Activated CD8-positive, alpha-beta memory T cell treated with anti-CD3 and anti-CD28 coated beads, Interleukin-2, amount 50 U/mL, for 24 hours (primary cell): Measurements from ENCODE around the gene ANKRD29.
"Not testable (repeated sequence)": the region's sequence is repeated elsewhere in the genome, so short reads cannot be mapped to it uniquely, and the experiment has no call there.

ENCODE experiments used
- DNase-seq: peaks from one replicate; pipeline ENCODE4 v3.0.0-alpha.2; 2020; ENCODE audit errors: extremely low read depth

ANKRD29 gene

DNA sequence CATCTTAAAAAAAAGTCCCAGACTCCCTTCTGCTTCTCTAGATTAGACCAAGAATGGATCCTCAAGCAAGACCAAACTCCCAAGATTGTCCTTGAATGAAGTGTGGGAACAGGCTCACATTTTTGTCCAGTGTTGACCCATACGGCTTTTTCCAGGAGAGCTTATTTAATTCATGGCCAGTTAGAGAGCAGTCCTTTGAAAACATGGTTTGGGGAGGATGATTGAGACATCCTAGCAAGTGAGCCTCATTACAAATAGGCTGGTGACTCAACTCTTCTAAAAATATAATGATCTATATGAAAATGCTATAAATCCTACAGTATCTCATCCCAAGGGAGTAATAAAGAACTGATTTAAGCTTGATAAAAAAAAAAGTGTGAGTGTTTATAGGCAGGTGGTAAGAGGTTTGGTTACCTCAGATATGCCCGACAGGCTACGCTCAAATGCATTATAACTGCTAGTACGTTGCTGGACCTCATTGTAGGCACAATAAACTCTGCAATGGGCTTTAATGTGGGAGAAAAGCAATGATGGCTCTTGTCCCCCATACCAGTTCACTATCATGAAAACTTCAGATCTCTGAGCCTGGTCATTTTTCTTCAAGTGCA lies 17.0 kb downstream of the ANKRD29 start:
- no peak for DNase-seq

DNA sequence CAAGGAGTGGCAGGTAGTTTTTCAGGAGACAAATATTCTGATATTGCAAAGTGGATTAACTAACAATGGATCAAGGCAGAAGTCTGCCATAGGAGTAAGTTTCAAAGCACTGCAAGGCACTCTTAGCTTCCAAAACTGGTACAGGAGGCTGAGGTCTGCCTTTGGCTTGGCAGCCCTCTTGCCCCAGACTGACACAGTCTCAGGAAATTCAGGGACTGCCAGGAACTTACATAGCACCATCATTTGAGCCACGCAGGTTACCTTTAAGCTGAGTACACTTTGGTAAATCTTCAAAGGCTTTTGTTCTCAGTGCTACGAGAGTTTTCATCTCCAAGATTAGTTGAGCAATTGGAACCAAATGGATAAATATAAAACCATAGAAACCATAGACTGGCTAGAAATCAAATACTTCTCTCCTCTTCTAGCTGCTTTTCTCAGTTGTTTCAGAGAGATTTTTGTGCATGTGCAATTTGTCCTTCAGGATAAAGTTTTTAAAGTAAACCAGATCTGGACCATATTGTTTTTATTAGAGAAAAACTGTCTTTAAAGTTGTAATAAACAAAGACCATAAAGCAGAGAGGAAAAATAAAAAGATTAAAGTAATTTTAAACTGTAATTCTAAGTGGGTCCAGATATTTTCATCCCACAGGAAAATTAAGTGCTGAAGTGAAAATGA lies 18.8 kb downstream of the ANKRD29 start:
- DNase-seq = no peak

DNA sequence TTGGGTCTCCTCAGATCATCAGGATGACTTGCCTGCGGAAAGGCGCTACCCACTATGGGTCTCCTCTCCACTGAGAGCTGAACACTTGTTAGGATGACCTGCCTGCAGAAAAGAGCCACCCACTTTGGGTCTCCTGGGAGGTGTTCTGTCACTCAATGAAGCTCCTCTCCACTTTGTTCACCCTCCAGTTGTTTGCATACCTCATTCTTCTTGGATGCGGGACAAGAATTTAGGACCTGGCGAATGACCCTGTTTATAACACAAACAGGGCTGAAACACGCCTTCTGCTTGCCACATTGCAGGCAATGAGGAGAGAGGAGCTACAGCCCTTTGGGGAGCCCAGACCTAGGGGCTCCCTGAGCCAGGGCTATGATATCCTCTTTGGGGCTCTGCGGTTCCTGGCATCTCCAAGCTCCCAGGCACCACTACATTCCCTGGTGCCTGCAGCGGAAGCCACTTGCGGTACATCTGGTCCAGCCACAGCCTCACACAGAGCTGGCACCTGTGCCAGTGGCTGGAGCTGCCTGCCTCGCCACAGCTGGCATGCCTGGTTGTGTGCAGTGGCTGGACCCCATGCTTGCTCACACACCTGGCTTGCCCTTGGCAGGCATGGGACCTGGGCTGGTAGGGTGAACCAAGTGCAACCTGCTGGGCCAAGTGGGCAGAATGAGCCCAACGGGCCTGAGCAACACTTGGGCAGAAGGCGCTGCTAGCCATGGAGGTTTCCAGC lies 20.6 kb downstream of the ANKRD29 start:
- no peak for DNase-seq

DNA sequence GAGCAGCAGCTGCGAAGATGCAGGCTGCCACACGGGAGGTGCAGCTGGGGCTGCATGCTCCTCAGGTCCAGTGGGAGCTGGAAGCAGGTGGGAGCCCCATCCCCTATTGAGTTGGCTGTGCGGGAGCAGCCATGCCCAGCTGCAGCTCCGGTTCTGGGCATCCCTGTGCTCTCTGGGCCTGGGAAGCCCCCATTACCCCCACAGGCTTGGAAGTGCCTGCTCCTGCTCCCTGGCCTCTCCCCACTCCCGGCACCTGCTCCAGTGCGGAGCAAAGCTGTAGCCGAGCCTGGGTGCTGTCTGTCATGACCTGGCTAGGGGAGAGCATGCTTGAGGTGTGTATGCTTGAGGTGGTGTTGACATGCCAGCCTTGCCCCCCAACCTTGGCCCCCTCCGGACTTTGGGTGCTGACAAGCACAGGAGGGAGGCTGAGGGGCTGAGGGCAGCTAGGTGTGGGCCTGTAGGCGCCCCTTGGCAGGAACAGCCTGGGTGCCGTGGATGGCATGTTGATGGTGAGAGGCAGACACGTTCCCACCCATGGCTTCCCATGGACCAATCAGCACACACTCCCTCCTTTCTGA lies 21.5 kb downstream of the ANKRD29 start:
- no peak for DNase-seq

DNA sequence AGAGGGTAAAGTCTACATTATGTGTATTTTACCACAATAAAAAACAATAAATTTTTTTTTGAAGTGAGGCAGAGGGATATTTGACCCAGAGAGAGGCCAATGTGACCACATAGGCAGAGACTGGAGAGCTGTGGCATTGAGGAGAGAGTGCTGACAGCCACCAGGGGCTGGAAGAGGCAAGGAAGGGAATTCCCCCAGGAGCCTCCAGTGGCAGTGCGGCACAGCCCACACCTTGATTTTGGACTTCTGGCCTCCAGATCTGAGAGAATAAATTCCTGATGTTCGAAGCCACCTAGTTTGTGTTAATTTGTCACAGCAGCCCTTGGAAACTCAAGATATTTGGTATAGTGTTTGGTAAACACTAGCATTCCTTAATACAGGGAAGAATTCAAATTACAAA lies 22.7 kb downstream of the ANKRD29 start:
- no peak for DNase-seq

DNA sequence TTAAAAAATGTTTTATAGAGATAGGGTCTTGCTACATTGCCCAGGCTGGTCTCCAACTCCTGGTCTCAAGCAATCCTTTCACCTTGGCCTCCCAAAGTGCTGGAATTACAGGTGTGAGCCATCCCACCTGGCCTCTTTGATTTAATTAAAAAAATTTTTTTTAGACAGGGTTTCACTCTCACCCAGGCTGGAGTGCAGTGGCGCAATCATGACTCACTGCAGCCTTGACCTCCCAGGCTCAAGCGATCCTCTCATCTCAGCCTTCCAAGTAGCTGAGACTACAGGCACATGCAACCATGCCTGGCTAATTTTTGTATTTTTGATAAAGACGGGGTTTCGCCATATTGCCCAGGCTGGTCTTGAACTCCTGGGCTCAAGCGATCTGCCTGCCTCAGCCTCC lies 26.3 kb downstream of the ANKRD29 start:
- DNase-seq = not testable (repeated sequence)

DNA sequence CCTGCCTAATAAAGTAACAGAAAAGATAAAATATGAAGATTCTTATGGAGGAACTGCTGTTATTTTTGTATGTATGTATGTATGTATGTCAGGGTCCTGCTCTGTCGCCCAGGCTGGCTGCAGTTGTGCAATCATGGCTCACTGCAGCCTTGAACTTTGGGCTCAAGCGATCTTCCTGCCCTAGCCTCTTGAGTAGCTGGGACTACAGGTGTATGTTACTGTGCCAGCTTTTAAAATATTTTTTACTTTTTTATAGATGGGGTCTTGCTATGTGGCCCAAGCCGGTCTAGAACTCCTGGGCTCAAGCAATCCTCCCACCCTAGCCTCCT lies 26.7 kb downstream of the ANKRD29 start:
- DNase-seq = no peak

DNA sequence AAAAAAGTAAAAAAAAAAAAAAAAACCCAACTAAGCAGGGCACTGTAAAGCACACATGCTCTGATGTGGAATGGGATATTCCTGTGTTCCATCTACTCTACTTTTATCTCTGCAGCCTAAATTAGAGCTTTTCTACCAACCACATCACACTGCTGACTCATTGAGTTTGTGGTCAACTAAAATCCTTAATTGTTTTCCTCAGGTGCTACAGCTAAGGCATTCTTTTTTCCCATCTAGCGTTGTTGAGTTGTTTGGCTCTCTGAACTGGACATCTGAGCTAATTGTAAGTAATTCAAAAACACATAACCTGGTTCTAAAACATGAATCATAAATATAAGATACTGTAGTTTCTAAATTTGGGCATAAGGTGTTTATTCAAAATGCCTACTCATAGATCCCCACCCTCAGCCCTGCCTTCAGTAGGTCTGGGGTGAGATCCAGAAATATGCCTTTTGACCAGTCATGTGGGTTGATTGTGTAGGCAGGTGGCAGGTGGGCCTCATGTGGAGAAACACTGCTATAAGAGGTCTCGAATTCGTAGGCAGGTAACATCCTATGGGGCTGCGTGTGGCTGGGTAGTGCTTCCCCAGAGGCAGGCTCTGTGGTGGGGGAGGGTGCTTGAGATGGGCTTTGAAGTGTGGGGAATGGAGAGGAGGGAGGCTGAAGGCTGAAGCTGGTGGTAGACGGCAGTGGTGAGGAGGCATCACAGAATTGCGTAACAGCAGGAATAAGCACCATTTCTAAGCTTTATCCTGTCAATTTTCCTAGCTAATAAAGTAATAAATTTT lies 27.2 kb downstream of the ANKRD29 start:
- DNase-seq = no peak

DNA sequence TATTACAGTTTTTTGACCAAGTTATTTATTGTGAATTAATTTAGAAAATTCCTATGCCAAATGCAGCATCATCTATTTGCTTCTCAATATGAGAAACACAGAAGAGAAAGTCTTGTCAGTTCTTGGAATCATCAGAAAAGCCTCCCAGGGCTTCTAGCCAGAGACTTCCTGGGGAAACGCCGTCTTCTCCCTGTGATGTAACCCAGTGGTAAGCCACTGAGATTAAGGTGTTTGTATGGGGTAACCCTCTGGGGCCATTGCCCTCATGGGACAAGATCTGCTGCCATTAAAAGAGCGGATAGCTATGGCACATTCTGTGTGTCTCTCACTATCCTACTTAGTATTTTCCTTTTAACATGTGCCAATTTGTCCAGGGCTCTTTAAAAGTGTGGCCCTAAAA lies 28.0 kb downstream of the ANKRD29 start:
- no peak for DNase-seq

DNA sequence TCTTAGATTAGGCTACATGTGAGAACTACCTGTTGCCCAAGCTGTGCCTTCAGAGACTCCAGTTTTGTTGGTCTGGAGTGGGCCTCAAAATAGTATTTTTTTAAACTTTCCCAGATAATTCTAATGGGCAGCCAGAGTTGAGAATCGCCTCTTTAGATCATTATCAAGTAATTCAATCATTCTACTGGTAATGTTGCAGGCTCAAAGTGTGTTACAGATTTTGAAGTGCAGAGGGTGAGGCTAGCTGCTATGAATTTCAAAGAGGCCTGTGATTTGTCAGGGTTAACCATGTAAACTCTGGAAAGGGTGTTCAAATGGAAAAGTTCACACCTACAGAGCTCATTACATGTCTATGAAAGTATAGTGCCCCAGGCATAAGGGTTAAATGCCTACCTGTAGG lies 30.1 kb downstream of the ANKRD29 start:
- DNase-seq = no peak

DNA sequence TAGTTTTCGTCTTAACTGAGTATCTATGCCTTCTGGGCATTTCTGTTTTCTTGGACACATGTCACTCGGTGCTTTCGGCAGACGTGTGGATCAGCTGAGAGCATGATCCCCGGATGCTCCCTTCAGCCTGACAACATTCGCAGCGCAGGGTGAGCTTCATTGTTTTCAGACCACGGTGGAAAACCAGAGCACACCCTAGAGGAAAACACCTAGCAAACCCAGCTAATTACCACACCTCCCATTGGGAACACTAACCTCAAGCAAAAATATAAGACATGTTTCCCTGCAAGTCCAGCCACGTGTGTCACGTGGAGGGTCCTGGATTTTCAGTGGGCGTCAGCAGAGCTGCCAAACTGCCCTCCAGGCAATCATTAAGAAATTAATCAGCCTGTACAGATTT lies 31.0 kb downstream of the ANKRD29 start:
- DNase-seq = no peak

DNA sequence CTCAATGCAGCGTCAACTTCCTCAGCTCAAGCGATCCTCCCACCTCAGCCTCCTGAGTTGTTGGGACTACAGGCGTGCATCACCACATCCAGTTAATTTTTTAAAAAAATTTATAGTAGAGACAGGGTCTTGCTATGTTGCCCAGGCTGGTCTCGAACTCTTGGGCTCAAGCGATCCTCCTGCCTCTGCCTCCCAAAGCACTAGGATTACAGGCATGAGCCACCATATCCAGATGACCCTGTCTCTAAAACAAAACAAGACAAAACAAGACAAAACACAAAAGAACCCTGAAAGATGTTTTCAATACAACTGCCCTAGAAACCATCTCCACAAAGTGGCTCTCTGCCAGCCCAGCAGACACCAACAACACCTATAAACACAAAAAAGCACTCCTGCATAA lies 31.4 kb downstream of the ANKRD29 start:
- DNase-seq = no peak

DNA sequence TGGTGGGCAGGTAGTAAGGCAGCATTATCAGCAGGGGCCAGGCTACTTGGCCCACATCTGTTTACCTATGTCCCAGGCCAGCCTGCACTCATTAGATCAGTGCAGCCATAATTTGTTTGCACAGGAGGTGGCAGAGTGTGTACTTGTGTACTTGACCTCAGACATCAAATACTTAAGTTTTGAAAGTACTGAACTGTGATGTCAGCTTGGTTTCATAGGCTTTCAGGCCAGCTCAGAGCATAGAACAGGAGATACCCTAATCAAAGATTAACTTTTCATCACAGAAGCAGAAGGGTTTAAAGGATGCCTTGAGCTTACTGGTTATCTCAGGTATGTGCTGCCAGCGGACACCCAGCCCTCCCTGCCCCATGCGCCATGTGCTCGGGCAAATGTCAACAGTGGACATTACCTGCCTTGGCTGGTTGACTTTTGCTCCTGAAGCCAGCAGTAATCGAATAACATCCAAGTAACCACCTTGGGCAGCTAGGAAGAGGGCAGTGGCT lies 33.2 kb downstream of the ANKRD29 start:
- no peak for DNase-seq

DNA sequence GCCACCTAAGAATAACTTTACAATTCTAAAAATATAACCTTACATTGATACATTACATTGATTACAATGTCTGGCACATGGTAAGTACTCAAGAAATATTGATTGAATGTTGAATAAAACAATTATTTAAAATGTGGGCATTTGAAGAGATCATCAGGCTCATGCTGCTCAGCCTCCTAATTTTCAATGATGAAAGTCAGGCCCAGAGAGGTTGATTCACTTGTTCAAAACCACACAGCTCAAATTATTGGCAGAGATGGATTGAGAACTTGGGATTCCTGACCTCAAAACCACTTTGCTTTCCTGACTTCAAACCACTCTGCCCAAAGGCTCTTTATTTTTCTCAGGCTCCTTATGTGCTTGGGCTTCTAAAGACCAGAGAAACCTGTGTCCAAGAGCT lies 34.7 kb downstream of the ANKRD29 start:
- no peak for DNase-seq

DNA sequence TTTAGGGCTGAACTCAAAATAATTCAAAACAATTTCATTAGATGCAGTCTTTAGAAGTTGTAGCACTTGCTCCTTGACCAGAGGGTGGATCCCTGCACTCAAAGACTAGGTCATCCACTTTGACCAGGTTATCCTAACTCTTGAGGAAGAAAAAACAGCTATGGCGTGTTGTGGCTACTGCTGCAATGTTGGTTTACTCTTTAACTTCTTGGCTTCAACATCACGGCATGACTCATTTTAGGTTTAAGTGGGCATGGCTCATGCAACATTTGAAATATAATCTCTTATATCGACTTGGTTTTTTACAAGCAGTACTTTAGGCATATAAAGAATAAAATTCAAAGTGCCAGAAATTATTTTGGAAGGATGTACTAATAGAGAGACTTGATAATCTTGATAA lies 35.4 kb downstream of the ANKRD29 start:
- no peak for DNase-seq

DNA sequence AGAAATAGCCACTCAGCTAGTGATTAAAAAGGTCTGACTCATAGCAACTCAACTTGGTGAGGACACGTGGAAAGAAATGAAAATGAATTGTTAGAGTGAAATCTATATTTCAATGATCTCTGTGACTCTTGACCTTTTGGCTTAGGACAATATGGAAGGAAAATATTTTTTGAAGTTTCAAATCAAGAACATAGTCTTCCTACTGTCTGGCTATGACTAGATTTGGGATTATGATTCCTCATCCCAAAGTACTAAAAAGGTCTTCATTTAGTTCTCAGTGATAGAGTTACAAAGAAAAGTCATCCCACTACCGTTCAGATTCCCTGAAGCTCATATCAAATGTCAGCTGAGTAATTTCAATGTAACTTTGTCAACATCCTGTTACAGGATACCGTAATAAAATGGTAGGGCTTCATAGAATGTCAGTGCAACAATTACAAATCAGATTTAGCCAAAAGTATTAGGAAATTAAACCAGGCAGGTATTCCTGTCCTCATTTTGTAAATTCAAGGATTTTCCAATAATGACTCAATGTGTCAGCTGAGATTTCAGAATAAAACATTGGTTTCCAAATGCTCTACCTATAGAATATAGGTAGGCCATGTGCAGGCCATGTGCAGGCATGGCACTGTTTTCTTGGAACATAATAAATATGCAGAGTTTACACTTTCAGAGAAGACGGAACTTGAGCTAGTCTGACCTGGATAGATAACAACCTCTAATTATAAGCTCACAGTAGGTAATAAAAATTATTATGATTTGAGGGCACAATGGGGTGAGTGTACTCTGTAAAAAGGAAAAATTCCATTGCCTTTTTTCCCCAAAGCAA lies 36.0 kb downstream of the ANKRD29 start:
- no peak for DNase-seq

DNA sequence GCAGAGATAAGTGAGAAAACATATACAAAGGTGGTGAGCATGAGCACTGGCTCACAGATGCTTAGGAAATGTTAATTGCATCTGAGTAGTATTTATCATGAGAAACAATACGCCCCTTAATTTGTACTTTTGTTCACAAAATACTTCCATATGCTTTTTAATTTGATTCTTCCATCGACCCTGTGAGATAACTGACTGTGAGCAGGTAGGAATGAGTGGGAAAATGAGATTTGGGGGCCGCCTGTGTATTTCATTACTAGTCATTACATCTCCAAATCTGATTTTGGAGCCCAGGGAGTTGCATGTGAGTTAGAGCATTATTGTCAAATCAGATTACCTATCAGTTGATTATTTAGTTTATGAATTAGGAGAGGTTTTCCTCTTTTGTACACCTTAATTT lies 39.7 kb downstream of the ANKRD29 start:
- DNase-seq = no peak

DNA sequence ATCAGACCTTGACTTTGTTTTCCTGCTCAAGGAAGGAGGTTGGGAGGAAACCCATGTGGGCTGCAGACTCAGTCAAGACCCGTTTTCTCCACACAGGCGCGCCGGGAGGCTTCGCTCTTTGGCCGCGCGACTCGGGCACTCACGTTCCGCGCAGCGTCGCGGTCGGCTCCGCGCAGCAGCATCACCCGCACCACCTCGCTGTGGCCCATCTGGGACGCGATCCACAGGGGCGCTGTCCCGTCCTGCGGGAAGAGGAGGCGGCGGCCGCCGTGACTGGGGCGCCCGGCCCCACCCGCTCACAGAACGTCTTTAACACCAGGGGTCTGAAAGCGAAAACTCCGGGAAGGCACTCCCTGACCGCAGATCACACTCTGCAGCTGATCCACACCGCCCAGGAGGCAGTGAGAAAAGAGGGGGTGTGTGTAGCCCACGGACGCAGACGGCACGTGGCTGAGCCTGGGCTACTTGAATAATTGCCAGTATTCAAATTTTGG lies 43.3 kb downstream of the ANKRD29 start:
- DNase-seq = no peak

DNA sequence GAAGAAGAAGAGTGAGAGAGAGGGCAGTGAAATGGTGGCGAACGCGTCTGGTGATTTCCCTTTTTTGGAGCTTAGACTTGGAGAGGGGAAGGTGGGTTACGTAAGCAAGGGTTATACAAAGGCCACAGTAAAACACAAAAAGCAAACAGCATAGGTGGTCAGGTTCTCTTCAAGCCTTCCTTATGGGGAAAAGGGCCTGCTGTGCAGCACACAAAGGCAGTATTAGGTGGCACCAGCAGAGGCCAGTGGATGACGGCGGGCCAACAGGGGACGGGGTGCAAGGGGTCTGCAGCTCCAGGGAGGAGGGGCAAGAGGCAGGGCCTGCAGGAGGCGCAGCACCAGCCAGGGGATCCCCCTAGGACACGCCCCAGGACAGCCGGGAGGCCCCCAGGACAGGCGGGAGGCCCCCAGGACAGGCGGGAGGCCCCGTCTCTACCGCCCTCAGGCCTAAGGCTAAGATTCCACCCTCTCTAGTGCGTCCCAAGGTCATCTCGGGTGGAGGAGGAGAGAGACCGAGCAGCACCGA lies 43.8 kb downstream of the ANKRD29 start:
- DNase-seq = no peak

DNA sequence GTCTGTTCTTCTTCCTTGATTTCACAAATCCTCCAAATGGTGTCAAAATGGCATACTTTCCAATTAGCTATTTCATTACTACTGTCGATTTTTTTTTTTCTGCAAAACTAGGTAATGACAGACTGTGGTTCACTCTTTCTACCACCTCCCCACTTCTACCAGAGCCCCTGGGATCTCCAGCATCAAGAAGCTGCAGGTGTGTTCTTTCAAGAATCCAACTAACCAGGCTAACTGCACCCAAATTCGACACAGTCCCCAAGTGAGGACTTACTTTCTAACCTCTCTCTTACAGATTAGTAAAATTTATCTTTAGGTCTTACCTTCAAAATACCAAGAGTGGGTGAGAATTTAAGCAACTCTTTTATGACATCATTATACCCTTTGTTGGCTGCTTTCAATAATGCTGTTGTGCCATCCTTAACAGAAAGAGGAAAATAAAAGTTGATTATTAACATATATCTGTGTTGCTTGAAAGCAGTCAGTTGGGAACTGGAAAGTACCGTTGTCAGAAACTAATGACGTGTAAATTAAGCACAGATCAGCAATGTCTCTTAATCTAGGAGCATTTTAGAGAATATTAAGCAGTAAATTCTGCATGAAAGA lies 45.2 kb downstream of the ANKRD29 start:
- no peak for DNase-seq
